KMS-11 (cell line): ENCODE data around the gene CEP290.
A peak's percentile ranks its signal among the peaks of the same experiment; 100 is the strongest.

Source experiments
- H2AFZ ChIP-seq: fragments of 200-600 bp; sonication (generic); 2 replicates; pipeline ENCODE4 v1.6.1; 2016; ENCODE audit warnings: antibody characterized with exemption, mixed run types, low read depth
- H3K27ac ChIP-seq: fragments of 200-600 bp; sonication (generic); 2 replicates; pipeline ENCODE4 v1.6.1; 2016; ENCODE audit warnings: mild to moderate bottlenecking, mixed run types
- H3K27me3 ChIP-seq: fragments of 200-600 bp; sonication (generic); 2 replicates; pipeline ENCODE4 v1.6.1; 2017; ENCODE audit warnings: mild to moderate bottlenecking, low read depth, mixed run types, moderate library complexity; ENCODE audit not compliant: insufficient read depth
- H3K36me3 ChIP-seq: fragments of 200-600 bp; sonication (generic); 2 replicates; pipeline ENCODE4 v1.6.1; 2017; ENCODE audit warnings: mild to moderate bottlenecking, mixed run types; ENCODE audit not compliant: insufficient read depth
- H3K4me1 ChIP-seq: fragments of 200-600 bp; sonication (generic); 2 replicates; pipeline ENCODE4 v1.6.1; 2016; ENCODE audit warnings: mild to moderate bottlenecking, low read depth, mixed run types; ENCODE audit not compliant: poor library complexity, severe bottlenecking
- H3K4me2 ChIP-seq: fragments of 200-600 bp; sonication (generic); 2 replicates; pipeline ENCODE4 v1.7.0; 2016; ENCODE audit warnings: mild to moderate bottlenecking, mixed run types
- H3K4me3 ChIP-seq: fragments of 200-600 bp; sonication (generic); IDR thresholded peaks from 2 replicates; pipeline ENCODE4 v1.6.1; 2017; ENCODE audit warnings: low read depth, low read length, mixed read lengths; ENCODE audit not compliant: insufficient read depth
- H3K79me2 ChIP-seq: fragments of 200-600 bp; sonication (generic); 2 replicates; pipeline ENCODE4 v1.6.1; 2016; ENCODE audit warnings: low read depth, mixed run types; ENCODE audit not compliant: insufficient read depth
- H3K9ac ChIP-seq: fragments of 200-600 bp; sonication (generic); 2 replicates; pipeline ENCODE4 v1.6.1; 2016; ENCODE audit warnings: mild to moderate bottlenecking, mixed run types
- H4K20me1 ChIP-seq: fragments of 200-600 bp; sonication (generic); 2 replicates; pipeline ENCODE4 v1.6.1; 2016; ENCODE audit warnings: mild to moderate bottlenecking, mixed run types; ENCODE audit not compliant: insufficient read depth
- TF ChIP-seq, protein P1 (sequence below): fragments of 200-600 bp; sonication (generic); conservative IDR thresholded peaks from 2 replicates; pipeline ENCODE4 v1.6.1; 2017; ENCODE audit warnings: low read depth, mild to moderate bottlenecking, antibody characterized with exemption, low read length, moderate library complexity, mixed read lengths

CEP290 gene

DNA sequence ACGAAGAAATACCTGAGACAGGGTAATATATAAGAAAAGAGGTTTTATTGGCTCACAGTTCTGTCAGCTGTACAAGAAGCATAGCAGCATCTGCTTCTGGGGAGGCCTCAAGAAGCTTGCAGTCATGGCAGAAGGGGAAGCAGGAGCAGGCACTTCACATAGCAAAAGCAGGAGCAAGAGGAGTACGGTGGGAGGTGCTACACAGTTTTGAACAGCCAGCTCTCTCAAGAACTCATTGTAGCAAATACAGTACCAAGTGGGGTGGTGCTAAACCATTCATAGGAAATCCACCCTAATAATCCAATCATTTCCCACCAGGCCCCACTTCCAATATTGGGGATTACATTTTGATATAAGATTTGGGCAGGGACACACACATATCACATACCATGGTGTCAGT is 8.2 kb upstream of the CEP290 start:
- TF ChIP-seq, protein P1, sequence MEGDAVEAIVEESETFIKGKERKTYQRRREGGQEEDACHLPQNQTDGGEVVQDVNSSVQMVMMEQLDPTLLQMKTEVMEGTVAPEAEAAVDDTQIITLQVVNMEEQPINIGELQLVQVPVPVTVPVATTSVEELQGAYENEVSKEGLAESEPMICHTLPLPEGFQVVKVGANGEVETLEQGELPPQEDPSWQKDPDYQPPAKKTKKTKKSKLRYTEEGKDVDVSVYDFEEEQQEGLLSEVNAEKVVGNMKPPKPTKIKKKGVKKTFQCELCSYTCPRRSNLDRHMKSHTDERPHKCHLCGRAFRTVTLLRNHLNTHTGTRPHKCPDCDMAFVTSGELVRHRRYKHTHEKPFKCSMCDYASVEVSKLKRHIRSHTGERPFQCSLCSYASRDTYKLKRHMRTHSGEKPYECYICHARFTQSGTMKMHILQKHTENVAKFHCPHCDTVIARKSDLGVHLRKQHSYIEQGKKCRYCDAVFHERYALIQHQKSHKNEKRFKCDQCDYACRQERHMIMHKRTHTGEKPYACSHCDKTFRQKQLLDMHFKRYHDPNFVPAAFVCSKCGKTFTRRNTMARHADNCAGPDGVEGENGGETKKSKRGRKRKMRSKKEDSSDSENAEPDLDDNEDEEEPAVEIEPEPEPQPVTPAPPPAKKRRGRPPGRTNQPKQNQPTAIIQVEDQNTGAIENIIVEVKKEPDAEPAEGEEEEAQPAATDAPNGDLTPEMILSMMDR, result no peak

GRCh38 chr12:88145567-88146505 is 3.9 kb upstream of the CEP290 start:
- Histone ChIP-seq H4K20me1 (no peaks in the 10 kb centered on the region), H3K4me2 (no peak overlapping the region), H3K27ac (no peak overlapping the region), H3K27me3 (no peaks in the 10 kb centered on the region), H3K4me3 (no peak overlapping the region), H2AFZ (no peak overlapping the region), H3K4me1 (peaks cover 42% of the 10 kb centered on the region), H3K9ac (no peak overlapping the region), H3K36me3 (no peaks in the 10 kb centered on the region), H3K79me2 (peaks cover 30% of the 10 kb centered on the region; the same call in 1 of the 2 replicates)
- TF ChIP-seq, protein P1, result no peak

More for the DNA sequence above, 8.2 kb upstream of the CEP290 start:
- H4K20me1 ChIP-seq, result no peaks in the 10 kb centered on the region
- H3K79me2 ChIP-seq, result peaks cover 13% of the 10 kb centered on the region; the same call in 1 of the 2 replicates
- H2AFZ ChIP-seq, result no peak overlapping the region
- no peak overlapping the region for H3K9ac ChIP-seq
- no peak overlapping the region for H3K4me2 ChIP-seq
- no peaks in the 10 kb centered on the region for H3K36me3 ChIP-seq
- peaks cover 30% of the 10 kb centered on the region for H3K4me1 ChIP-seq
- H3K27ac ChIP-seq, result no peak overlapping the region
- H3K4me3 ChIP-seq, result no peak overlapping the region
- H3K27me3 ChIP-seq, result no peaks in the 10 kb centered on the region

DNA sequence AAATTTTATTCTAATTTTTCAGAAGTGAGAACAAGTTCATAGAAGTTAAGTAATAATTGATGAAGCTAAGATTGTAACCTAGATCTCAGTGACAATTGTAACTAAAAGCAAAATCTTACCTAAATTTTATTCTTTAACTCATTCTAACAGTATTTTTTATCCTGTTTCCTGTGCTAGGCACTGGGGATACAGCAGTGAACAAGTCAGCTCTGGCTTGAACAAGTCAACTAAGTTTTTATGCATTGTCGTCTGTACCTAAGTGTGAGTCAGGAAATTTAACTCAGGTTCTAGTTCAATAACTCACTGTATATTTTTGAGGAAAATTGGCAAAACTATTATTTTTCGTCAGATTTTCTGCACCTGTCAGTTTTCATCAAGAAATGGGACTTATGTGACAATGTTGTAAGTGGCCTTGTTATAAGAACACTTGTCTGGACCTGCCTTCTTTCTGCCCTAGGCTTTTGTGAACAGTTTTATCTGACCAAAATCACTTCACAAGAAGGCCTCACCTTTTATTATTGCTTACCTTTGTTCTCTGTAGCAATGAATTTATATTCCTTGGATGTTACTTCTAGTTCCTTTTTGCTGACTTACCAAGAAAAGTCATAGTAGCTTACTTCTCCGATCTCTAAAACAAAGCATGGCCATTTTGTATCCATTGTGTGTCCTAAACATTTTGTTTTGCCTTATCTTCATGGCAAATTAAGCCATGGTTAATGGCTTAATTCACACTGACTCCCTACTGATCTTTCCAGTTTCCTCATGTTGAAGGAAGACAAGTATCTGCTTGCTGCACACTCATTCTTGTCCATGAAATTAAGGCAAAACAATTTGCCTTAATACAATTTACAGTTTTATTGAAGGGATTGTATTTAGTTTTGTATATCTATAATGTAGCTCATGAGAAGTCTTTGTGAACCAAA is 2.9 kb upstream of the CEP290 start:
- H2AFZ ChIP-seq, result no peak overlapping the region
- H3K36me3 ChIP-seq, result no peaks in the 10 kb centered on the region
- H3K27ac ChIP-seq, result no peak overlapping the region
- H3K79me2 ChIP-seq, result peaks cover 30% of the 10 kb centered on the region; the same call in 1 of the 2 replicates
- H3K9ac ChIP-seq, result no peak overlapping the region
- no peak overlapping the region for H3K4me3 ChIP-seq
- peaks cover 48% of the 10 kb centered on the region for H3K4me1 ChIP-seq
- no peaks in the 10 kb centered on the region for H4K20me1 ChIP-seq
- TF ChIP-seq, protein P1, result no peak
- H3K4me2 ChIP-seq, result no peak overlapping the region
- no peaks in the 10 kb centered on the region for H3K27me3 ChIP-seq

DNA sequence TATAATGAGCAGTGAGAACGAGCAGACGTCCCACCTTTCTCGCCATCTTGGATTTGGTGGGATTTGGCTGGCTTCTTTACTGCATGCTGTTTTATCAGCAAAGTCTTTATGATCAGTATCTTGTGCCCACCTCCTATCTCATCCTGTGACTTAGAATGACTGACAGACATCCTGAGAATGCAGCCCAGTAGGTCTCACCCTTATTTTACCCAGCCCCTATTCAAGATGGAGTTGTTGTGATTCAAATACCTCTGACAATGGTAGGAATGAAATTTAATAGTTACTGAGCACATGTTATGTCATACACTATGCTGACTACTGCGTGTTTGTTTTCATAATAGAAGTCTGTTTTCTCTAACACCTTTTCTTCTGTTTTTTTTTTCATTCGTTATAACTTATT is 2.1 kb upstream of the CEP290 start:
- H3K79me2 ChIP-seq, result peaks cover 28% of the 10 kb centered on the region; the same call in 1 of the 2 replicates
- no peaks in the 10 kb centered on the region for H4K20me1 ChIP-seq
- no peak overlapping the region for H3K4me3 ChIP-seq
- TF ChIP-seq, protein P1, result no peak
- H3K9ac ChIP-seq, result no peak overlapping the region
- peak overlapping the region; percentile 86 for H3K4me2 ChIP-seq
- no peak overlapping the region for H2AFZ ChIP-seq
- no peak overlapping the region for H3K27ac ChIP-seq
- H3K4me1 ChIP-seq, result peaks cover 48% of the 10 kb centered on the region
- H3K27me3 ChIP-seq, result no peaks in the 10 kb centered on the region
- no peaks in the 10 kb centered on the region for H3K36me3 ChIP-seq
